ENCODE measurements around the gene ERBB4. TPM values are rescaled to one million over a fixed set of nuclear protein-coding genes. Genes with fewer than 3 reads are reported as not detected.

Gene ERBB4
- total RNA-seq, 1 experiment from 2014 or later = 0.04 TPM

GRCh38 chr2:211331736-211332135, 1206.9 kb downstream of the ERBB4 start:
- no peak overlapping the region for H4K8ac ChIP-seq (replicated peaks; ENCODE audit: insufficient read length, low read depth, low read length)
- no peak overlapping the region for H3K56ac ChIP-seq (ENCODE audit: insufficient read length, low read depth, low read length)
- peaks cover 0 to 2% of the 10 kb centered on the region in 2 experiments; a peak in 1 of 5 replicates for H3K9me3 Mint-ChIP-seq
- no peak overlapping the region for H3K9ac ChIP-seq (ENCODE audit: extremely low read depth, insufficient read length, low read length)
- H4K91ac ChIP-seq (ENCODE audit: insufficient read length, low read depth, low read length) = no peak overlapping the region
- peaks cover 15% of the 10 kb centered on the region for H3K27me3 Mint-ChIP-seq (ENCODE audit: low read depth)
- no peak overlapping the region for H2AFZ ChIP-seq (ENCODE audit: low read length)
- no peak overlapping the region for H2AK5ac ChIP-seq (ENCODE audit: insufficient read length, low read length)
- no peaks in the 10 kb centered on the region for H4K20me1 ChIP-seq (ENCODE audit: control insufficient read depth, insufficient read depth, insufficient read length)
- no peak for TF ChIP-seq CTCF (conservative IDR thresholded peaks at IDR 0.05)
- no peak overlapping the region for H2BK5ac ChIP-seq (ENCODE audit: insufficient read length, low read length)
- no peaks in the 10 kb centered on the region for H3K9me3 ChIP-seq (ENCODE audit: control insufficient read depth, low read depth, low read length)
- H3T11ph ChIP-seq (ENCODE audit: low read length) = no peak overlapping the region
- no peak overlapping the region for H3K4ac ChIP-seq (ENCODE audit: low read depth, low read length)
- peaks cover 6% of the 10 kb centered on the region; the same call in 1 of the 2 replicates for H3K4me1 ChIP-seq (ENCODE audit: insufficient read depth, low read length)
- no peak overlapping the region for H2BK12ac ChIP-seq (ENCODE audit: insufficient read length, low read depth, low read length)
- no peak overlapping the region for H3K14ac ChIP-seq (ENCODE audit: insufficient read depth, low read length)
- H2BK20ac ChIP-seq (ENCODE audit: low read depth, low read length, poor library complexity, severe bottlenecking) = no peak overlapping the region
- no peaks in the 10 kb centered on the region for H3K79me1 ChIP-seq (ENCODE audit: insufficient read depth, low read depth, low read length, poor library complexity, severe bottlenecking)
- H3K4me3 Mint-ChIP-seq = no peak overlapping the region; a peak in 1 of 5 replicates
- H3K27ac Mint-ChIP-seq = no peak overlapping the region
- H3K27me3 ChIP-seq (ENCODE audit: insufficient read depth, low read length) = no peaks in the 10 kb centered on the region
- no peak overlapping the region for H2BK15ac ChIP-seq (ENCODE audit: low read depth, low read length)
- H3K36me3 Mint-ChIP-seq (ENCODE audit: insufficient read depth in 1 of 3, low read depth in 3 of 3) = no peaks in the 10 kb centered on the region
- H3K4me2 ChIP-seq (ENCODE audit: insufficient read depth, insufficient read length, low read length) = peak overlapping the region; percentile 37
- no peaks in the 10 kb centered on the region for H3K23me2 ChIP-seq (ENCODE audit: insufficient read length, low read depth, low read length, poor library complexity, severe bottlenecking)
- H3K79me2 ChIP-seq (ENCODE audit: insufficient read depth, low read length) = no peaks in the 10 kb centered on the region
- H2BK120ac ChIP-seq (ENCODE audit: low read depth, low read length, poor library complexity, severe bottlenecking) = no peak overlapping the region
- no CpG with 5 or more reads among the region's 2 CpGs for WGBS (ENCODE audit: extremely low coverage, insufficient read length, low lambda C conversion rate)
- no peak overlapping the region for H3K27ac ChIP-seq (ENCODE audit: insufficient read length, low read depth, low read length)
- no peak overlapping the region for H3K23ac ChIP-seq (ENCODE audit: insufficient read length, low read depth, low read length)
- peaks cover 26 to 30% of the 10 kb centered on the region in 2 experiments for H3K4me1 Mint-ChIP-seq
- H4K5ac ChIP-seq (ENCODE audit: insufficient read length, low read depth, low read length) = no peak overlapping the region
- peak; percentile 44 for DNase-seq
- H3K18ac ChIP-seq (ENCODE audit: insufficient read length, low read depth, low read length) = no peak overlapping the region

Data from H9 (cell line).